SU-DHL-6 (cell line): Measurements from ENCODE around the gene KRT79.

ENCODE experiments used
- CTCF ChIP-seq: fragments of 200-600 bp; sonication (generic); IDR thresholded peaks from one replicate; pipeline ENCODE4 v1.5.1; 2017; ENCODE audit warnings: antibody characterized with exemption, mild to moderate bottlenecking, low read length, moderate library complexity; ENCODE audit not compliant: insufficient read depth, poor library complexity, severe bottlenecking
- EZH2phosphoT487 ChIP-seq: fragments of 200-600 bp; sonication (generic), shearing (Covaris generic); conservative IDR thresholded peaks from 2 replicates; pipeline ENCODE4 v1.6.1; 2018; ENCODE audit warnings: mild to moderate bottlenecking, antibody characterized with exemption, low read length, moderate library complexity, mixed read lengths

DNA sequence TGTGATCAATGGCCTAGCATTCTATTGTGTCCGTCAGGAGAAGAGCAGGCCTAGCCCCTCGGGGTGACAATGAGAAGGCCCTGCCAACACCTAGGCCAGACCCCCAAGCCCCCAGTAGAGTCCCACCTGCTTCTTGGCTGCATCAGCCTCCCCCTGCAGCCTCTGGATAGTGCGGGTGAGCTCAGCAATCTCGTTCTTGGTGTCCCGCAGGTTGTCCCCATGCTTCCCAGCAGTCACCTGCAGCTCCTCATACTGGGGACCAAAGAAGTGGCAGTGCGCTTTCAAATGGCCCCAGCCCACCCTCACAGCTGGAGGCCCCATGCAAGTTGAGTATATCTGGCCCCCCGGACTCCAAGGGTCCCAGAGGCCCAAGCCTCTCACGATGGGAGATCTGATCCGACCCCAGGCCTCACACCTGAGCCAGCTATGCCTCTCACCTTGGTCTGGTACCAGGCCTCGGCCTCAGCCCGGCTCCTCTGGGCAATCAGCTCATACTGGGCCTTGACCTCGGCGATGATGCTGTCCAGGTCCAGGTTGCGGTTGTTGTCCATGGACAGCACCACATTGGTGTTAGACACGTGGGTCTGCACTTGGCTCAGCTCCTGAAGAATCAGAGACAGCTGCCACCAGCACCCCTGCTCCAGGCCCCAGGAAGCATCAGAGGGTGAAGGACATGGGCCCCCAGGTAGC, 10.2 kb downstream of the KRT79 start:
- no peak for TF ChIP-seq CTCF
- TF ChIP-seq EZH2phosphoT487: no peak
